ENCODE data around the gene PPARA. TPM values are rescaled to one million over a fixed set of nuclear protein-coding genes. Genes with fewer than 3 reads are reported as not detected.

PPARA gene
- total RNA-seq, 4 donors from 2014 or later, result 18.9 to 43.5 (median 27.2) TPM

GRCh38 chr22:46201059-46201757 is 50.9 kb downstream of the PPARA start:
- H3K4me3 ChIP-seq, result no peak overlapping the region
- 51 to 54% methylated on average over 17 of the region's 17 CpGs for WGBS, 2 donors
- no peak for TF ChIP-seq EP300 (IDR thresholded peaks at IDR 0.05)
- TF ChIP-seq CTCF (IDR thresholded peaks at IDR 0.05), result no peak
- TF ChIP-seq POLR2A (IDR thresholded peaks at IDR 0.05), result no peak
- DNase-seq (ENCODE audit: low spot score in 2 of 2), result no peak
- H3K36me3 ChIP-seq, result peaks cover 0 to 64% (median 10%) of the 10 kb centered on the region in 3 donors
- H3K27ac ChIP-seq, result peak overlapping the region in 3 of 4 donors; percentile 21 to 77 (median 43)
- H3K4me1 ChIP-seq, result peaks cover 0 to 15% (median 0%) of the 10 kb centered on the region in 4 donors
- no peaks in the 10 kb centered on the region for H3K27me3 ChIP-seq
- H3K9me3 ChIP-seq, result peaks cover 0 to 12% (median 0%) of the 10 kb centered on the region in 4 donors

GRCh38 chr22:46202897-46203600 is 52.7 kb downstream of the PPARA start:
- no peak for DNase-seq (ENCODE audit: low spot score in 2 of 2)
- H3K27me3 ChIP-seq, result no peaks in the 10 kb centered on the region
- no peak overlapping the region for H3K4me3 ChIP-seq
- H3K9me3 ChIP-seq, result peaks cover 0 to 16% (median 0%) of the 10 kb centered on the region in 4 donors
- peaks cover 0 to 13% (median 0%) of the 10 kb centered on the region in 4 donors for H3K4me1 ChIP-seq
- peaks cover 0 to 73% (median 10%) of the 10 kb centered on the region in 3 donors for H3K36me3 ChIP-seq
- H3K27ac ChIP-seq, result peak overlapping the region in 1 of 4 donors; percentile 43
- 92% methylated on average over 12 of the region's 12 CpGs for WGBS, 2 donors
- TF ChIP-seq POLR2A (IDR thresholded peaks at IDR 0.05), result no peak

- Histone ChIP-seq H3K36me3 (peaks cover 0 to 74% (median 10%) of the 10 kb centered on the region in 3 donors), H3K4me3 (no peak overlapping the region), H3K27ac (no peak overlapping the region), H3K27me3 (no peaks in the 10 kb centered on the region), H3K9me3 (peaks cover 0 to 21% (median 0%) of the 10 kb centered on the region in 4 donors), H3K4me1 (peaks cover 0 to 13% (median 0%) of the 10 kb centered on the region in 4 donors)
- TF ChIP-seq CTCF (IDR thresholded peaks at IDR 0.05) (no peak), EP300 (IDR thresholded peaks at IDR 0.05) (no peak), POLR2A (IDR thresholded peaks at IDR 0.05) (no peak)
- 93 to 96% methylated on average over 7 of the region's 7 CpGs for WGBS, 2 donors
- no peak for DNase-seq (ENCODE audit: low spot score in 2 of 2)
These were observed 53.3 kb downstream of the PPARA start for GRCh38 chr22:46203601-46203980.

GRCh38 chr22:46209262-46209661 is 58.9 kb downstream of the PPARA start:
- Histone ChIP-seq H3K27ac (no peak overlapping the region), H3K36me3 (peaks cover 0 to 85% (median 10%) of the 10 kb centered on the region in 3 donors), H3K4me3 (no peak overlapping the region), H3K27me3 (no peaks in the 10 kb centered on the region), H3K4me1 (no peaks in the 10 kb centered on the region), H3K9me3 (peaks cover 0 to 33% (median 4%) of the 10 kb centered on the region in 4 donors)
- 92 to 93% methylated on average over 1 of the region's 1 CpG for WGBS, 2 donors
- TF ChIP-seq POLR2A (IDR thresholded peaks at IDR 0.05), result no peak
- no peak for TF ChIP-seq CTCF (IDR thresholded peaks at IDR 0.05)
- no peak for TF ChIP-seq EP300 (IDR thresholded peaks at IDR 0.05)
- no peak for DNase-seq (ENCODE audit: low spot score in 2 of 2)

- Histone ChIP-seq H3K27ac (no peak overlapping the region), H3K4me3 (no peak overlapping the region), H3K9me3 (peaks cover 0 to 24% (median 4%) of the 10 kb centered on the region in 4 donors), H3K36me3 (peaks cover 2 to 90% (median 17%) of the 10 kb centered on the region in 3 donors), H3K27me3 (no peaks in the 10 kb centered on the region), H3K4me1 (no peaks in the 10 kb centered on the region)
- no peak for DNase-seq (ENCODE audit: low spot score in 2 of 2)
- no peak for TF ChIP-seq POLR2A (IDR thresholded peaks at IDR 0.05)
- TF ChIP-seq EP300 (IDR thresholded peaks at IDR 0.05), result no peak
- TF ChIP-seq CTCF (IDR thresholded peaks at IDR 0.05), result no peak
- WGBS, 2 donors, result 94 to 96% methylated on average over 4 of the region's 4 CpGs
These were observed 61.9 kb downstream of the PPARA start for GRCh38 chr22:46212195-46212594.
